ENCODE measurements around the gene TBC1D2B. TPM values are rescaled to one million over a fixed set of nuclear protein-coding genes. Genes with fewer than 3 reads are reported as not detected.
"Not testable (repeated sequence)": the region's sequence is repeated elsewhere in the genome, so short reads cannot be mapped to it uniquely, and the experiment has no call there.

The TBC1D2B gene
- total RNA-seq, 1 donor = 52.2 TPM

DNA sequence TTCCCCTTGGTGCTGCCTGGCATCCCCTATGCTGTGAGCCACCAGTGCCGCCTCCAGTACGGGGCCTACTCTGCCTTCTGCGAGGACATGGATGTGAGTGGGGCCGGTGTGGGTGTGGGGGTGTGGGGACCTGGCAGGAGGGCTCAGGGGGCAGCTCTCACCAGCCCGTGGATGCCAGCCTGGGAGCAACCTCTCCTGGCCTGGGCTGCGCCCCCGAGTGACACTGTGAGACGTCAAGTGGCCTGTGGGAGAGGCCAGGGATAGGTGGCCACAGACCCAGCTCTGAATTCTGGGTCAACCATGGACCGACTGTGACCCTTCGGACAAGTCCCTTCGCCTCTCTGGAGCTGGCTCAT, 101.4 kb downstream of the TBC1D2B start:
- H3K4me3 ChIP-seq (ENCODE audit: low read depth, low read length); DNase-seq (ENCODE audit: low read depth): not testable (repeated sequence)

DNA sequence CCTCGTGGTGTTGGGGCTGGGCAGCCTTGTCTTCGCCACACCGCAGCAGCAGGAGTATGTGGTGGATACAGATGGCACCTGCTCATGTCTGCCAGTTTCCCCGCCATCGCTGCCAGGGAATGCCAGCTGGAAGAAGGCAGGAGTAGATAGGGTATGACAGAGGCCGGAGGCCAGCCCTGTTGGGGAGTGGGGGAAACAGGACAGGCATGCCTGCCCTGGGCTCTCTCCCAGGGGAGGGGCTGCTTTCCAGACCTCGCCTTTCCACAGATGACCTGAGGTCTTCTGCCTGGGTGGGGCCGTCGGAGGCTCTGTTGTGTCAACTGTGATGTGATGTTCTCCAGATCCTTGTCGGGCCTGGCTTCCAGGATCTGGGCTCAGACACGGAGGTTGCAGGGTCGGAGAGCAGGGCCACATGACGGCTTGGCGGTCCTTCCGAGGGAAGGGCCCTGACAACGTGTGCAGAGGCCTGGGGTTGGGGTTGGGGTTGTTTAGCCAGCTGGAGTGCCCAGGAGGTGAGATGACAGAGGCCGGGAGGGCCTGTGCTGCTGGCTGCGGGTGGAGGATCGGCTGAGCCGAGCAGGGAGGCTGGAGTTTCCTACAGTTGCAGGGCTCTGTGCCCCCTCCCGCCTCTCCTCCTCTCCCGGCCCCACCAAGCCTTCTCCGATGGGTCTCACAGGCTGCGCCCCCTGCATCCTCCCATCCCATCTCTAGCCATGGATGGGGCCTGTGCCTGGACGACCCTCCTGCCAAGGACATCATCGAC, 102.0 kb downstream of the TBC1D2B start:
- no peak overlapping the region for H3K4me3 ChIP-seq (ENCODE audit: low read depth, low read length)
- DNase-seq (ENCODE audit: low read depth) = peak; percentile 82
- TF ChIP-seq, protein P1, sequence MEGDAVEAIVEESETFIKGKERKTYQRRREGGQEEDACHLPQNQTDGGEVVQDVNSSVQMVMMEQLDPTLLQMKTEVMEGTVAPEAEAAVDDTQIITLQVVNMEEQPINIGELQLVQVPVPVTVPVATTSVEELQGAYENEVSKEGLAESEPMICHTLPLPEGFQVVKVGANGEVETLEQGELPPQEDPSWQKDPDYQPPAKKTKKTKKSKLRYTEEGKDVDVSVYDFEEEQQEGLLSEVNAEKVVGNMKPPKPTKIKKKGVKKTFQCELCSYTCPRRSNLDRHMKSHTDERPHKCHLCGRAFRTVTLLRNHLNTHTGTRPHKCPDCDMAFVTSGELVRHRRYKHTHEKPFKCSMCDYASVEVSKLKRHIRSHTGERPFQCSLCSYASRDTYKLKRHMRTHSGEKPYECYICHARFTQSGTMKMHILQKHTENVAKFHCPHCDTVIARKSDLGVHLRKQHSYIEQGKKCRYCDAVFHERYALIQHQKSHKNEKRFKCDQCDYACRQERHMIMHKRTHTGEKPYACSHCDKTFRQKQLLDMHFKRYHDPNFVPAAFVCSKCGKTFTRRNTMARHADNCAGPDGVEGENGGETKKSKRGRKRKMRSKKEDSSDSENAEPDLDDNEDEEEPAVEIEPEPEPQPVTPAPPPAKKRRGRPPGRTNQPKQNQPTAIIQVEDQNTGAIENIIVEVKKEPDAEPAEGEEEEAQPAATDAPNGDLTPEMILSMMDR (IDR thresholded peaks at IDR 0.05; ENCODE audit: insufficient read depth, low read depth, low read length) = no peak

DNA sequence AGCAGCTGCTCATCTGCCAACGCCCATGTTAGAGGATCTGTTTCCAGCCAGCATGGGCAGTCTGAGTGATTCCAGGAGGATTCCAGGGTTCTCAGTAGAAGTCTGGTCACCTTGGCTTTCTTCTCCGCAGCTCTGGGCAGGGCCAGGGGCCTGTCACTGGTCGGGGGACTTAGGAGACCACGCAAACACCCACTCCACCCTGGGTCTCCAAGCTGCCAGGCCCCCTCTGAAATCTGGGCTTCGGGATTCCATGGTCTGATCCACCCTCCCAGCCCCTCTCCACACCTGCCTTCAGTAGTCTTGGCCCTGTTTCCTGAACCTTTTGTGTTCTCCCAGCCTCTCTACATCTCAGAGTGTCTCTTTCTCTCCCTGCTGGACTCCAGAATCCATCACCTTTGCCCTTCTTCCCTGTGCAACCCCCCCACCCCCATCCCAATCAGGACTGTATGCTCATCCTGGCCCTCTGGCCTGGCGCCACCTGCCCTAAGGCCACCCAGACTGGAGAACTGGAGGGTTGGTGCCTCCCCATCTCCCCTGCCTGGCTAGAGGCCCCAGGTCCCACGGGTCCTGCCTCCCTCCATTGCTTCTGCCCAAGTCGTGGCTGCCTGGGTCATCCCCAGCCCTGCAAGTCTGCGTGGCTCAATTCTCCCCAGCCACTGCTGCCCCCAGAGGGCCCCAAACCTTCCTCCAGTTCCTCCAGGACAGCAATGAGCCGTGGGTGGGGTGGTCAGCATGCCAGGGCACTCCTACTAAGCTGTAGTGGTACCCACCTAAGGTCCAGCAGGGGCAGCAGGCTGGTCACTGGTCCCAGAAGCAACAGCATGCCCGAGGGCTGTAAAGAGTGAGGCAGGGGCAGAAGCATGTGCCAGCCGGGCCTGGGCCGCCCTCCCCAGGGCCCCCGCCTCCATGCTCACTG, 102.8 kb downstream of the TBC1D2B start:
- no peak for DNase-seq (ENCODE audit: low read depth)
- TF ChIP-seq, protein P1 (IDR thresholded peaks at IDR 0.05; ENCODE audit: insufficient read depth, low read depth, low read length) = no peak
- no peak overlapping the region for H3K4me3 ChIP-seq (ENCODE audit: low read depth, low read length)

DNA sequence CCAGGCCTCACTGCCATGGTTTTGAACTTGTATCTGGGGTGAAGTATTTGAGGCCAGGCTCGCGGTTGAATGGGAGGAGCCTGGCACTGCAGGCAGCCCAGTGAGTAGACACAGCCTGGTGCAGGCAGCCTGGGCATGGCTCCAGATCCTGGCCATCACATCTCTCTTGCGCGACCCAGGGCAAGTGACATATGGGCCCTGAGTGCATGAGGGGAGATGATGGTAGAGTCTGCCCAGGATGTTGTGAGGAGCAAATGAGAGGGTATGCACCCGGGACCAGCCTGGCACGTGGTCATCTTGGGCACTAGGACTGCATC, 103.5 kb downstream of the TBC1D2B start:
- TF ChIP-seq, protein P1 (IDR thresholded peaks at IDR 0.05; ENCODE audit: insufficient read depth, low read depth, low read length) = no peak
- no peak overlapping the region for H3K4me3 ChIP-seq (ENCODE audit: low read depth, low read length)
- DNase-seq (ENCODE audit: low read depth) = peak; percentile 66

DNA sequence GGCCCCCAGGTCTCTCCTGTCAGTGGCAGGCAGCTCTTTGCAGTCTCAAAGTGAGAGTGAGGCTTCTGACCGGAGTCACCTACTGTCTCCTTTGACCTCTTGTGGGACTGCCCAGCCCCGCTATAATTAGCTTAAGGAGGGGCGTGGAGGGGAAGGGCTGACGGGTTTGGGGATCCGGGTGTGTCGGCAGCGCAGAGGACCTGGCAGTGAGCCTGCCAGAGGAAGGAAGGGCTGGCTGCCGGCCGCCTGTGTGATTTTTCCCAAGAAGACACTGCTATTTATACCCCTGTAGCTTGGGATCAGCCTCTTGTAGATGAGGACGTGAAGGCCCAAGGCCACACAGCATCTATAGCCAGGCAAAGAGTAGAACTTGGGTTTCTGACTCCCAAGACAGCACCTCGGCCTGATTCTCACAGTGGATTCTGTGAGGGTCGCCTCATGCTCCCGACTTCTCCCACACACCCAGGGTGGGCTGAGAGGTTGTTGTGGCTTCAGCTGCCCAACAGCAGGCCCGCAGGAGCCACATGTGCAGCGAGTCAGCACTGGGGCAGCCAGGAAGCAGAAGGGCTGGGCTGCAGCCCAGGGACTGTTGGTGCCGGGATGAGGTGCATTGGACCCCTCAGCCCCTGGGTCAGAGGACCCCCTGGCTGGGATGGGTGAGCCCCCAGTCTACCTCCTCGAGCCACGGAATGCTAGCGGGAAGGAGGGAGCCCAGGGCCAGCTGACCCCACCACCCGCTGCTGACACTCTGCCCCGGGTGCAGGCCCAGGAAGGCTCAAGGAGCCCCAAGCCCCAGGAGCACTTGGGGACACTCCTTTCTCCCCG, 104.0 kb downstream of the TBC1D2B start:
- not testable (repeated sequence) for DNase-seq (ENCODE audit: low read depth); H3K4me3 ChIP-seq (ENCODE audit: low read depth, low read length)

DNA sequence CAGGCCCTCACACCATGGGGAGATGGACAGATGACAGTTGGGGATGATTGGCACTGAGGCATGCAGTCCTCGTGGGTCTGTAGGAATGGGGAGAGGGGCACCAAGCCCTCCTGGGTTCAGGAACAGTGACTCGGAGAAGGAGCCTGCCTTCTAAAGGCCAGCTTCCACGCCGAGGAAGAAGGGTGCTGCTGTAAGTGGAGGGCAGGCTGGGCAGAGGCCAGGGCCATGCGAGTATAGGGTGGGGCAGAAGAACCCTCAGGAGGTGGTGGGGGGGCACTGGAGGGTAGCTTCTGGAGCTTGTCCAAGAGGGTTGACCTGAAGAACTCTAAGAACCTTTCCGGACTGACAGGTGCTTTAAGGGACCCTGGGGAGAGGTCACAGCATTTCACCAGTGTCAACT, 104.8 kb downstream of the TBC1D2B start:
- not testable (repeated sequence) for H3K4me3 ChIP-seq (ENCODE audit: low read depth, low read length); DNase-seq (ENCODE audit: low read depth)

DNA sequence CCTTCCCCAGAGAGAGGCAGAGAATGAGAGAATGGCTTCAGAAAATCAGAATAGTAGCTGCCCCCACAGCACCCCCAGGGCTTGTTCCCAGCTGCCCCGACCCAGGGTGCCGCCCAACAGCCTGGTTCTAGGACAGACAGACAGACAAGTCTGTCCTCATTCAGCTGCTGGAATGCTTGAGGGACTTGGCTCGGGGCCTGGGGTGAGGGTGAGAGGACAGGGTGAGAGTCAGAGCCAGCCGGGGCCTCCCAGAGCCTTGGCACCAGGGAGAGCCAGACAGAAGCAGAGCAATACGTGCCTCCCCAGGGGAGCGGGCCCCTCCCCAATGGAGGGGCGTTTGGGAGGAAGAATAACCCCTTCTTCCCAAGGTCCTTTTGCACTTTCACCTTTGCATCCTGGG, 105.6 kb downstream of the TBC1D2B start:
- not testable (repeated sequence) for DNase-seq (ENCODE audit: low read depth); H3K4me3 ChIP-seq (ENCODE audit: low read depth, low read length)

DNA sequence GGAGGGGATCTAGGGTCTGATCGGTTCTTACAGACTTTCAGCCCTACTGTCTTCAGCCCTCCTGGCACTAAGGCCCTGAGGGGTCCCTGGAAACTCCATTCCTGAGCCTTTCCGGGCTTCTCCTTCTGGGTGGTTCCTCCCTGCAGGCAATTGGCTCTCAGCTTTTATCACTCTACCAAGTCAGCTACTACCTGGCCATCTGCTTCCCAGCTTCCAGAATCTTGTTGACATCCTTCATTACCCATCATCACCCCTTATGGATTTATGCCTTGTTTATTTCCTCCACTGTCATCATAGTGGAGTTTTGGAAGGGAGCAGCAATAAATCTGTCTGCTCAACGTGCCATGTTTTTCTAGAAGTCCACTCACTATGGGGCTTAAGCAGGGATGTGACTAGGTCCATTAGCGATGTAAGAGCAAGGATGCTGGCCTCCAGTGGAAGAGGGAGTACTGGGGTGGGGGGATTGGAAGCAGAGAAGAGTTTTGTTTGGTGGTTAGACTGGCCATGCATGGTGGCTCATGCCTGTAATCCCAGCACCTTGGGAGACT, 106.6 kb downstream of the TBC1D2B start:
- not testable (repeated sequence) for H3K4me3 ChIP-seq (ENCODE audit: low read depth, low read length)

DNA sequence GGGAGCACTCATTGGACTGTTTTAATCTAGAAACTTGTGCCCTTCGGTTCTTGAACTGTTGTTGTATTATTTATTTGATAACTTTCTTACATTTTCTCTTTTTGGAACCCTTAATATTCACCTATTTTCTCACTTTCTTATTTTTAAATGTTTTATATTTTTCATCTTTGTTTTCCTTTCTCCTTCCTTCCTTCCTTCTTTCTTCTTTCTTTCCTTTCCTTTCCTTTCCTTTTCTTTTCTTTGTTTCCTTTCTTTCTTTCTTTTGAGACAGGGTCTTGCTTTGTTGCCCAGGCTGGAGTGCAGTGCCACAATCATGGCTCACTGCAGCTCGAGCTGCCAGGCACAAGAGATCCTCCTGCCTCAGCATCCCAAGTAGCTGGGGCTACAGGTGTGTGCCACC, 108.5 kb downstream of the TBC1D2B start:
- no peak overlapping the region for H3K4me3 ChIP-seq (ENCODE audit: low read depth, low read length)
- TF ChIP-seq, protein P1 (IDR thresholded peaks at IDR 0.05; ENCODE audit: insufficient read depth, low read depth, low read length) = no peak
- DNase-seq (ENCODE audit: low read depth) = no peak

More for the DNA sequence above, 106.6 kb downstream of the TBC1D2B start:
- DNase-seq (ENCODE audit: low read depth) = not testable (repeated sequence)
